DOHH2 (cell line): ENCODE measurements around the gene SLC6A3.
A peak's percentile ranks its signal among the peaks of the same experiment; 100 is the strongest.

Source experiments
- H3F3A ChIP-seq: fragments of 200-600 bp; sonication (generic), shearing (Covaris generic); 2 replicates; pipeline ENCODE4 v1.6.0; 2016; ENCODE audit warnings: antibody characterized with exemption, mild to moderate bottlenecking; ENCODE audit not compliant: control insufficient read depth, insufficient read depth
- H3K27ac ChIP-seq: fragments of 200-600 bp; sonication (generic); 2 replicates; pipeline ENCODE4 v1.5.1; 2014; ENCODE audit warnings: low read depth, mild to moderate bottlenecking, low read length, moderate library complexity
- H3K27me3 ChIP-seq: fragments of 200-600 bp; sonication (generic); 2 replicates; pipeline ENCODE4 v1.6.1; 2014; ENCODE audit warnings: mild to moderate bottlenecking, low read length, mixed read lengths; ENCODE audit not compliant: control insufficient read depth
- H3K36me3 ChIP-seq: fragments of 200-600 bp; sonication (generic); 2 replicates; pipeline ENCODE4 v1.6.1; 2014; ENCODE audit warnings: mild to moderate bottlenecking, low read length, moderate library complexity, mixed read lengths; ENCODE audit not compliant: control insufficient read depth
- H3K4me1 ChIP-seq: fragments of 200-600 bp; sonication (generic); 2 replicates; pipeline ENCODE4 v1.6.1; 2014; ENCODE audit warnings: mild to moderate bottlenecking, low read length, mixed read lengths; ENCODE audit not compliant: control insufficient read depth
- H3K4me2 ChIP-seq: fragments of 200-600 bp; sonication (generic); 2 replicates; pipeline ENCODE4 v1.6.0; 2014; ENCODE audit warnings: mild to moderate bottlenecking, low read length, moderate library complexity
- H3K4me3 ChIP-seq: fragments of 200-600 bp; sonication (generic); 2 replicates; pipeline ENCODE4 v1.5.1; 2014; ENCODE audit warnings: mild to moderate bottlenecking, low read length, mixed read lengths
- H3K79me2 ChIP-seq: fragments of 200-600 bp; sonication (generic); 2 replicates; pipeline ENCODE4 v1.6.1; 2014; ENCODE audit warnings: mild to moderate bottlenecking, low read length, mixed read lengths; ENCODE audit not compliant: control insufficient read depth
- H3K9me2 ChIP-seq: fragments of 200-600 bp; sonication (generic); replicated peaks from 2 replicates; pipeline ENCODE4 v1.6.1; 2014; ENCODE audit warnings: mild to moderate bottlenecking, low read length, mixed read lengths; ENCODE audit not compliant: control insufficient read depth
- H3K9me3 ChIP-seq: fragments of 200-600 bp; sonication (generic); 2 replicates; pipeline ENCODE4 v1.6.1; 2014; ENCODE audit warnings: antibody characterized with exemption, low read length, mixed read lengths; ENCODE audit not compliant: control insufficient read depth, insufficient read depth
- H4K20me1 ChIP-seq: fragments of 200-600 bp; sonication (generic); 2 replicates; pipeline ENCODE4 v1.6.0; 2014; ENCODE audit warnings: low read depth, mild to moderate bottlenecking, antibody characterized with exemption, low read length, moderate library complexity; ENCODE audit not compliant: control insufficient read depth, insufficient read depth
- EZH2phosphoT487 ChIP-seq: fragments of 200-600 bp; sonication (generic); IDR thresholded peaks from 2 replicates; pipeline ENCODE4 v1.6.1; 2017; ENCODE audit warnings: borderline replicate concordance, mild to moderate bottlenecking, antibody characterized with exemption, low read length, moderate library complexity, mixed read lengths
- TF ChIP-seq, protein P1 (sequence below): fragments of 200-600 bp; sonication (generic); IDR thresholded peaks from one replicate; pipeline ENCODE4 v1.5.1; 2014; ENCODE audit warnings: antibody characterized with exemption, mild to moderate bottlenecking, low read depth, low read length; ENCODE audit not compliant: poor library complexity, severe bottlenecking

Gene SLC6A3

GRCh38 chr5:1488882-1489680, 43.8 kb upstream of the SLC6A3 start:
- TF ChIP-seq, protein P1, sequence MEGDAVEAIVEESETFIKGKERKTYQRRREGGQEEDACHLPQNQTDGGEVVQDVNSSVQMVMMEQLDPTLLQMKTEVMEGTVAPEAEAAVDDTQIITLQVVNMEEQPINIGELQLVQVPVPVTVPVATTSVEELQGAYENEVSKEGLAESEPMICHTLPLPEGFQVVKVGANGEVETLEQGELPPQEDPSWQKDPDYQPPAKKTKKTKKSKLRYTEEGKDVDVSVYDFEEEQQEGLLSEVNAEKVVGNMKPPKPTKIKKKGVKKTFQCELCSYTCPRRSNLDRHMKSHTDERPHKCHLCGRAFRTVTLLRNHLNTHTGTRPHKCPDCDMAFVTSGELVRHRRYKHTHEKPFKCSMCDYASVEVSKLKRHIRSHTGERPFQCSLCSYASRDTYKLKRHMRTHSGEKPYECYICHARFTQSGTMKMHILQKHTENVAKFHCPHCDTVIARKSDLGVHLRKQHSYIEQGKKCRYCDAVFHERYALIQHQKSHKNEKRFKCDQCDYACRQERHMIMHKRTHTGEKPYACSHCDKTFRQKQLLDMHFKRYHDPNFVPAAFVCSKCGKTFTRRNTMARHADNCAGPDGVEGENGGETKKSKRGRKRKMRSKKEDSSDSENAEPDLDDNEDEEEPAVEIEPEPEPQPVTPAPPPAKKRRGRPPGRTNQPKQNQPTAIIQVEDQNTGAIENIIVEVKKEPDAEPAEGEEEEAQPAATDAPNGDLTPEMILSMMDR, result no peak
- no peak for TF ChIP-seq EZH2phosphoT487
- Histone ChIP-seq H3K36me3 (peaks cover 96% of the 10 kb centered on the region), H3K79me2 (peaks cover 18% of the 10 kb centered on the region), H3K4me3 (no peak overlapping the region), H3F3A (peaks cover 4% of the 10 kb centered on the region; the same call in 1 of the 2 replicates), H3K9me3 (no peaks in the 10 kb centered on the region), H4K20me1 (no peaks in the 10 kb centered on the region), H3K4me1 (peaks cover 53% of the 10 kb centered on the region), H3K9me2 (no peaks in the 10 kb centered on the region), H3K27me3 (no peaks in the 10 kb centered on the region), H3K4me2 (0 out of 2 replicates have a peak overlapping the region, but pooled peaks have one; percentile 8), H3K27ac (peak overlapping the region; percentile 8)

DNA sequence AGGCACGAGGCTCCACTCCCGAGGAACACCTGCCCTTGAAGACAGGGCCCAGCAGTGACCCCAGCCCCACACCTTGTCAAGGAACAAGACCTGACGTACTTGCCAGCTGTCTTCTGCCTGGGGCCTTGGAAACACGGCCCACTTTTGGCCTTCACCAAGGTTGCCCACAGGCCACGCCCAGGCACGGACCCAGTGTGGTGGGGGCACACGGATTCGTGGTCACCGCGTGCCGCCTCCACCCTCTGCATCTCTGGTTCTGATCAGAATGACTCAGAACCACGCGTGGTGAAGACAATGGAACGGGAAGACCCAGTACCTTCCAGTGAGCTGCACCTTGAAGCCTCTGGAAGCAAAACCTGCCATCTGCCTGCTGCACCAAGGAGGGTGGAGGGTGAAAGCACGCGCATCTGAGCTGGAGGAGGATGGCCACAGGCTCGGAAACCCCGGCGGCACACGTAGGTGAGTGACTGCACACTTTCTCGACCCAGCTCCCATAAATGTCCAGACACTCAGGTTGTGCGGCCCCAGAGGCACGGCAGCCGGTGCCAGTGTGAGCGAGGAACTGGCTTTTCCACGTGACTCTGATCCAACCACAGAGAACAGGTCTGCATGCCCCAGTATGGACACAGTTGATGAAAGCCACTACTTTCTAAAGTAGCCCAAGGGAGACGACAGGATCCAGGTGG, 42.0 kb upstream of the SLC6A3 start:
- H3K9me3 ChIP-seq, result no peaks in the 10 kb centered on the region
- H3K79me2 ChIP-seq, result peaks cover 4% of the 10 kb centered on the region
- no peak overlapping the region for H3K4me3 ChIP-seq
- H3K4me1 ChIP-seq, result peaks cover 53% of the 10 kb centered on the region
- TF ChIP-seq EZH2phosphoT487, result no peak
- TF ChIP-seq, protein P1, result no peak
- peaks cover 4% of the 10 kb centered on the region; the same call in 1 of the 2 replicates for H3F3A ChIP-seq
- no peaks in the 10 kb centered on the region for H3K9me2 ChIP-seq
- no peaks in the 10 kb centered on the region for H3K27me3 ChIP-seq
- no peak overlapping the region for H3K4me2 ChIP-seq
- H4K20me1 ChIP-seq, result no peaks in the 10 kb centered on the region
- no peak overlapping the region for H3K27ac ChIP-seq
- H3K36me3 ChIP-seq, result peaks cover 90% of the 10 kb centered on the region

- Histone ChIP-seq H3K36me3 (peaks cover 80% of the 10 kb centered on the region), H3K9me2 (no peaks in the 10 kb centered on the region), H3K27me3 (no peaks in the 10 kb centered on the region), H3K27ac (no peak overlapping the region), H3K4me3 (no peak overlapping the region), H3F3A (peaks cover 4% of the 10 kb centered on the region; the same call in 1 of the 2 replicates), H3K4me2 (peak overlapping the region; percentile 62; the same call in 1 of the 2 replicates), H3K9me3 (no peaks in the 10 kb centered on the region), H3K79me2 (peaks cover 4% of the 10 kb centered on the region), H3K4me1 (peaks cover 62% of the 10 kb centered on the region), H4K20me1 (no peaks in the 10 kb centered on the region)
- TF ChIP-seq, protein P1, result no peak
- TF ChIP-seq EZH2phosphoT487, result no peak
Observed at GRCh38 chr5:1486271-1486670, 41.0 kb upstream of the SLC6A3 start.
